ENCODE results near the gene SCN1A. TPM values are rescaled to one million over a fixed set of nuclear protein-coding genes. Genes with fewer than 3 reads are reported as not detected.

Gene SCN1A
- total and polyA plus RNA-seq, 10 of the 15 experiments (the other 5 are each of a cell fraction or from before 2014, with no cell fraction given) = not detected

- POLR2A ChIA-PET = no interaction called here
- Histone ChIP-seq H3K27ac (ENCODE audit: control insufficient read depth, insufficient read depth) (no peak overlapping the region), H3K27me3 (replicated peaks in 1 of 2; ENCODE audit: control insufficient read depth in 2 of 2, insufficient read depth in 2 of 2, low read length in 1 of 2) (no peaks in the 10 kb centered on the region), H3K9me3 (replicated peaks; ENCODE audit: control insufficient read depth, insufficient read depth, low read length) (no peaks in the 10 kb centered on the region), H3K4me3 (no peak overlapping the region), H3K36me3 (ENCODE audit: control insufficient read depth in 2 of 2, insufficient read depth in 2 of 2, low read length in 1 of 2) (no peaks in the 10 kb centered on the region), H2AFZ (ENCODE audit: control insufficient read depth, low read depth, low read length) (no peak overlapping the region), H3K4me1 (ENCODE audit: control insufficient read depth, insufficient read depth, low read length) (no peaks in the 10 kb centered on the region), H3K9ac (ENCODE audit: control insufficient read depth, insufficient read depth, low read length) (no peak overlapping the region), H3K4me2 (ENCODE audit: control insufficient read depth, insufficient read depth) (no peak overlapping the region), H4K20me1 (ENCODE audit: control insufficient read depth, insufficient read depth) (no peaks in the 10 kb centered on the region), H3K79me2 (ENCODE audit: control insufficient read depth, insufficient read depth, low read length) (no peaks in the 10 kb centered on the region)
- CTCF ChIA-PET = no interaction called here
- in situ Hi-C loops (cut with MboI) = no loop called here
- WGBS (ENCODE audit: insufficient coverage, insufficient replicate concordance, low lambda C conversion rate, missing lambda C conversion rate) = 9% methylated on average over 7 of the region's 7 CpGs
- RAD21 ChIA-PET (ENCODE audit: unreplicated experiment) = no interaction called here
- FAIRE-seq (no peak), ATAC-seq (no peak), DNase-seq (ENCODE audit: low read depth, low spot score) (no peak)
- intact Hi-C loops (cut with micrococcal nuclease; ENCODE audit: unreplicated experiment) = no loop called here
- TF ChIP-seq BCL11A (IDR thresholded peaks at IDR 0.05; ENCODE audit: low read depth, low read length) (no peak), BMI1 (IDR thresholded peaks at IDR 0.05; ENCODE audit: borderline replicate concordance) (no peak)
- no TSS peak for BruUV-seq (replicated peaks)
- SMC1A ChIA-PET (ENCODE audit: uncharacterized antibody, unreplicated experiment) = no interaction called here
These were observed 5.8 kb upstream of the SCN1A start for GRCh38 chr2:166133653-166134052.

GRCh38 chr2:166128156-166128505 is 311 bp upstream of the SCN1A start:
- no peak overlapping the region for H2AFZ ChIP-seq (ENCODE audit: control insufficient read depth, low read depth, low read length)
- ChIA-PET POLR2A (no interaction called here), SMC1A (ENCODE audit: uncharacterized antibody, unreplicated experiment) (interaction anchor here (0.6 to 2.6 kb wide), 6 partner anchors 11 to 727 kb away, joined by 3 to 18 read pairs (median 3); partner anchors contain the start of gene TTC21B), CTCF (interaction anchor here (0.6 to 5.8 kb wide), 20 partner anchors 9 to 1344 kb away, joined by 3 to 61 read pairs (median 4); partner anchors contain the start of genes SCN2A and TTC21B), RAD21 (ENCODE audit: unreplicated experiment) (interaction anchor here (0.7 to 2.1 kb wide), 6 partner anchors 61 to 1111 kb away, joined by 3 to 26 read pairs (median 4); no protein-coding TSS in a partner anchor)
- no peak overlapping the region for H3K4me3 ChIP-seq
- no peak overlapping the region for H3K4me2 ChIP-seq (ENCODE audit: control insufficient read depth, insufficient read depth)
- no peak for DNase-seq (ENCODE audit: low read depth, low spot score)
- no peaks in the 10 kb centered on the region for H3K4me1 ChIP-seq (ENCODE audit: control insufficient read depth, insufficient read depth, low read length)
- in situ Hi-C loops (cut with MboI) = no loop called here
- no peaks in the 10 kb centered on the region for H4K20me1 ChIP-seq (ENCODE audit: control insufficient read depth, insufficient read depth)
- ATAC-seq = no peak
- intact Hi-C loops (cut with micrococcal nuclease; ENCODE audit: unreplicated experiment) = loop anchor here (1.0 to 10.0 kb wide), 4 partner anchors 71 to 1133 kb away; partner anchors contain the start of gene SCN2A
- no peak overlapping the region for H3K9ac ChIP-seq (ENCODE audit: control insufficient read depth, insufficient read depth, low read length)
- H3K9me3 ChIP-seq (replicated peaks; ENCODE audit: control insufficient read depth, insufficient read depth, low read length) = no peaks in the 10 kb centered on the region
- no TSS peak for BruUV-seq (replicated peaks)
- FAIRE-seq = no peak
- H3K79me2 ChIP-seq (ENCODE audit: control insufficient read depth, insufficient read depth, low read length) = no peaks in the 10 kb centered on the region
- H3K36me3 ChIP-seq (ENCODE audit: control insufficient read depth in 2 of 2, insufficient read depth in 2 of 2, low read length in 1 of 2) = no peaks in the 10 kb centered on the region
- H3K27me3 ChIP-seq (replicated peaks in 1 of 2; ENCODE audit: control insufficient read depth in 2 of 2, insufficient read depth in 2 of 2, low read length in 1 of 2) = no peaks in the 10 kb centered on the region
- TF ChIP-seq TCF7 (IDR thresholded peaks at IDR 0.05; ENCODE audit: borderline replicate concordance) (no peak), ZNF622 (IDR thresholded peaks at IDR 0.05) (no peak), ZBTB40 (IDR thresholded peaks at IDR 0.05; ENCODE audit: borderline replicate concordance) (no peak), ATF3 (IDR thresholded peaks at IDR 0.05; ENCODE audit: borderline replicate concordance, extremely low read depth, low read depth, low read length) (no peak), USF1 (IDR thresholded peaks at IDR 0.05; ENCODE audit: borderline replicate concordance, extremely low read length, insufficient read depth, low read depth, low read length) (no peak), POLR2A (IDR thresholded peaks at IDR 0.05; ENCODE audit: low read depth, low read length) (no peak), RAD21 (IDR thresholded peaks at IDR 0.05; ENCODE audit: insufficient read depth, low read depth, low read length) (no peak), CREB1 (IDR thresholded peaks at IDR 0.05; ENCODE audit: low read depth) (no peak), ETV6 (conservative IDR thresholded peaks at IDR 0.05 in 1 of 2, IDR thresholded peaks at IDR 0.05 in 1 of 2; ENCODE audit: borderline replicate concordance in 1 of 2, low read depth in 1 of 2) (no peak), EP300 (IDR thresholded peaks at IDR 0.05; ENCODE audit: borderline replicate concordance in 1 of 2, control insufficient read depth in 1 of 2, low read depth in 2 of 2, low read length in 2 of 2) (no peak)
- H3K27ac ChIP-seq (ENCODE audit: control insufficient read depth, insufficient read depth) = no peak overlapping the region

Data from GM12878 (cell line).